GM21528 (cell line): ENCODE data around the gene IQSEC3.

Source experiments
- ATAC-seq: cut with Tn5 transposase; IDR thresholded peaks from one replicate; pipeline ENCODE4 v1.9.1; 2021; ENCODE audit warnings: mild to moderate bottlenecking, moderate library complexity; ENCODE audit not compliant: unreplicated experiment, low FRiP score

Gene IQSEC3

GRCh38 chr12:108594-108993, 42.0 kb downstream of the IQSEC3 start:
- no peak for ATAC-seq

- no peak for ATAC-seq
Measured at GRCh38 chr12:109446-109845, 42.9 kb downstream of the IQSEC3 start.

DNA sequence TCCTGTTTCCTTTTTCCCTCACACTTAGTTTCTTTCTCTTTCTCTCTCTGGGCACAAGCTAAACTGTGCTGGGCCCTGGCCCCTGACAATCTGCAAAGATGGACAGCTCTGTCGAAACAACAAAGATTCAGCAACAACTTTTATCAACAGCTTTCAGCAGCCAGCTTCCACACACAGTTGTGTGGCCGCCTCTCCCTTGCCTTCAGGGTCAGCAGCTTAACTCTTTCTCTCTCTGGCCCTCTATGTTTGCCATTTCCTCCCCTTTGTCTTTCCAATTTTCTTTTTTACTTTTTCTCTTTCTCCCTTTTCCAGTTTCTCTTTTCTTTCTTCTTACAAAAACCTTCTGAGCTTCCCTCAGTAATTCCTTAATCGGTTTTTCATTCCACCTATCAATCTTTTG, 43.3 kb downstream of the IQSEC3 start:
- ATAC-seq: no peak

DNA sequence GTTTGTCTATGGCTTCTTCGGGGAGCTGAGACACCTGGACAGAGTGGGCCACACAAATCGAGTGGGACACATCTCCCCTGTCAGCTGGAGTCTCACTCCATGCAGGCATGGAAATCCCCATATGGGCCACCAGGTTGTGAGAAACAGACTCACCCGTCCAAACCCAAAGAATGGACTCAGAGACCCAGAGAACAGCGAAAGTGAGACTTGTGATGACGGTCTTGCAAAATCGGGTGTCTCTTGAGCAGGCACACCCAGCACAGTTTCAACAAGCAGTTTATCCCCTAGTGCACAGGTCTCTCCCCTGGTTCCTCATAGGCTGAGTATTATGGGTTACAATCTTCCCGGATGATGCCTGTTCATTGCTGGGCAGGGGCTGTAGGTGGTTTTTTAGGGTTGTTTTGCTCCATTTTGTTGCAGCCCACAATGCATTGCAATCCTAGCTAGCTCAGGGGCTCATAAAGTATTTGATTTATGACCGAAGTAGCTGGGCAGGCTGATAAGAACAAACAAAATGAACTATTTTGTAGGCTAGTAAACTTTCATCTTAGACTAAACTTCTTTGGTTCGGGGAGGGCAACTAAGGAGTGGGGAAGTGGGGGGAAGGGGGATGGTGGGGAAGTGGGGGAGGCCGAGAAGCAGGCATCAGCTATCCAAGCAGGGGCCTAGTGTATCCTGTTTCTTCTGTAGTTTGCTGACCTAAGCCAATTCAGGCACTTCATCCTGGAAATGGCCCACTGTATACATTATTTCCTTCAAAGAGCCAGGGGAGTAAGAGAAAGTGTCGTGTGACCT, 45.3 kb downstream of the IQSEC3 start:
- no peak for ATAC-seq

GRCh38 chr12:113347-113746, 46.8 kb downstream of the IQSEC3 start:
- no peak for ATAC-seq

GRCh38 chr12:114626-115211, 48.2 kb downstream of the IQSEC3 start:
- no peak for ATAC-seq

DNA sequence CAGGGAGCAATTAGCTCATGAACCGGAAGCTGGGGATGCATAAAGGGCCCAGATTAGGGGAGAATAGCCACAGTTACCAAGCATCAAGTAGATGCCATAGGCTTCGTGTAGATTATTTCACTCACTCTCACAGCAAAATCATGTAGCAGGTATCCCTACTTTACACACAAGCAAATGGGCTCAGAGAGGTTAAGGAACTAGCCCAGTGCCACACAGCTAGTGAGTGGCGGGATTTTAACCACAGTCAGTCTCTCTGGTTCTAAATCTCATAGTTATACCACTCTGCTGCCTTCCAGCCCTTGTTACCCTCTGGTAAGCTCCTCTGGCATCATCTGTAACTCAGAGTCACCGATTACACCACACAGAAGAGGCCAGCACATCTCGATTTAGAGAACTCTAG, 49.0 kb downstream of the IQSEC3 start:
- ATAC-seq: no peak

GRCh38 chr12:115960-116915, 49.7 kb downstream of the IQSEC3 start:
- ATAC-seq: no peak

- ATAC-seq: no peak
Measured at GRCh38 chr12:117311-117710, 50.7 kb downstream of the IQSEC3 start.

DNA sequence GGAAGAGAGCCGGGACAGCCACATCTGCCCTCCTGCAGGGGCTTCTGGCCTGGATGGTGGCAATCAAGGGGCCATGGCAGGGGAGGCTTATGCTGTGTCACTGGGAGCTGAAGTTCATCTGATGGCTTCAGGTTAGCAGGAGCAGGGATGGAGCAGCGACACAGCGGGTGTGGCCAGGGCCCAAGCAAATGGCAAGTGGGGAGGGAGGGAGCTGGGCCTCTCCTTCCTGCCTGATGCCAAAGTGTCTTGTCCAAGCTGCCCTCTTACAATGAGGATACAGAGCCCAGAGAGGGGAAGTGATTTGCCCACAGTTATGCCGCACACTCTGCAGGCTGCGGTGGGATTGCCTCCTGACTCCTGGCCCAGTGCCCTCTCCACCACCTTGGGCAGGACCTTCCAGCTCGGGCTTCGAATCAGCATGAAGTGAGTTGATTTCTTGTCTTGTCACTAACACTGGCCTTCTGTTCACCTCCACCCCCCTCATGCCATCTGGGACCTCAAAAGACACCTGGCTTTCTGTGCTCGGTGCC, 51.3 kb downstream of the IQSEC3 start:
- ATAC-seq: no peak

DNA sequence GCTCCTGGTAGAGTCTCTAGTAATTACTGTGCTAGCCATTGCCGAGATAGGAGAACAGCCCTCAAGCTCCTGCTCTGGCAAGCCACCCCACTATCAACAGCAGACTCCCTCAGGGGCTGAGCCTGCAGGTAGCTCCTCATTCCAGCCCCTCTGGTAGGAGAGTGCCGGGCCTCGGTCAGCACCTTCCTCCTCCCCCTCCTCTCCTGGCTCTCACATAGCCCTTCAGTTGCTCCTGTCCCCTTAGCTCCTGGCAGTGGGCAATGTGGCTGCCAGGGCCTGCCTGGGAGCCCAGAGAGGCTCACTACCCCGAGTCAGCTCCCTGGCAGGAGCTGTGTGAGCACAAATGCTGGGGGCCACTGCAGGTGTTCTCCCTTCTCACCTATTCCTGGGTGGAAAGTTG, 52.0 kb downstream of the IQSEC3 start:
- ATAC-seq: no peak

DNA sequence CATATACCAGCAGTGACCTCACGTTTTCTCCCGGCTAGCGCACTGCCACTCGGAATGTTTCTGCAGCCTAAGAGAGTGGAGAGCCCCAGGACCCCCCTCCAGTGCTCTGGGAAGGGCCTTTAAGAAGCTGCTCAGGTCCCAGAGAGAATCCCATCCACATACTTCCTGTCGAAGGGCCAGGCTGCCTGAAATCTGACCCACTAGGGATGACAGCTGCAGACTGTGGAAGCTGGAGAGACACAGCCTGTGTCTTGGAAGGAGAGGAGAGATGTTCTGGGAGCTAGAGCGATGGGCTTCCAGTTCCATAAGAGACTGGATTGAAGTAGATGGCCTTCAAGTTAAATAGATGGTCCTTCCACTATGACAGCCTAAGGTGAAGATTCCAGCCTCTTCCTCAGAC, 54.4 kb downstream of the IQSEC3 start:
- ATAC-seq: no peak

DNA sequence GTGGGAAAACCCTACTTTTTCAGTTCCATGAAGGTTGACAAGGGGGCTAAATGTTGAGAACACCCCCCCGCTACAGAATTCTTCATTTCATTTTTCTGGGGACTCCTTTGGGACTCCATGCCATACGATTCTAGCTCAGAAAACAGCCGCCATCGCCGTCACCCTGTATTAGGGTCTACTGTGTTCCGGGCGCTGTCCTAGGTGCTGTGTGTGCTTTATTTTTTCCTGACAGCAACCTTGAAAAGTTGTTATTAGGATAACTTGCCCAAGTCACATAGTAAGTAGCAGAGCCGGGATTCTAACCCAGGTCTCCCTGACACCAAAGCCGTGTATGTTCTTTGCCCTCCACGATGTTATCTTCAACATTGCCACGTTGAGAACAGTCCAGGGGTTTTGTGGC, 55.1 kb downstream of the IQSEC3 start:
- ATAC-seq: no peak

GRCh38 chr12:125075-125474, 58.5 kb downstream of the IQSEC3 start:
- ATAC-seq: no peak

- no peak for ATAC-seq
Measured at GRCh38 chr12:125566-125965, 59.0 kb downstream of the IQSEC3 start.

GRCh38 chr12:128079-128478, 61.5 kb downstream of the IQSEC3 start:
- ATAC-seq: no peak

GRCh38 chr12:129001-129400, 62.4 kb downstream of the IQSEC3 start:
- no peak for ATAC-seq

DNA sequence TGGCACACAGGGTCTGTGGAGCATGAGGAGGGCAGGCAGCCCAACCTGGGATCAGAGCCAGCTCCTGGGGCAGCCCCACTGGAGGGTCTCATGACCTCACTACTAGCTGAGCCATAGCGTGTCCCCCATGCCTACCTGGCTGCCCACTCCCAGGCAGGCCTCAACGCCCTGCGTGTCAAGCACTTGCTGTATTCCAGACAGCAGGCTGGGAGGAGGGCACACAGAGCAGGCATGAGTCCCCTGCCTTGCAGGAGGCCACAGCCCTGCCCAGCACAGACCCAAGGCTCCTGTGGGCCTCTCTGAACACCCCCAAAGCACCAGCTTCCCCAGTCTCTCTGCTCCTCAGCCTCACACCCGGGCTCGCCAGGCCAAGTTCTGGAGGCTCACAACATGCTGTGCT, 64.0 kb downstream of the IQSEC3 start:
- ATAC-seq: no peak

- ATAC-seq: no peak
Measured at GRCh38 chr12:131008-131407, 64.4 kb downstream of the IQSEC3 start.

GRCh38 chr12:131732-132495, 65.3 kb downstream of the IQSEC3 start:
- no peak for ATAC-seq
